Stimulated activated naive CD8-positive, alpha-beta T cell treated with anti-CD3 and anti-CD28 coated beads, Interleukin-15, amount 100 ng/mL, for 72 hours (primary cell): ENCODE data around the gene FMO4.
"Not testable (repeated sequence)": the region's sequence is repeated elsewhere in the genome, so short reads cannot be mapped to it uniquely, and the experiment has no call there.

Experiments
- ATAC-seq: fragments of 150-1000 bp; cut with Tn5 transposase; 2 replicates; pipeline ENCODE4 v1.10.0; 2021; ENCODE audit warnings: mild to moderate bottlenecking, moderate library complexity
- DNase-seq, 2 donors: peaks; one replicate each; pipeline ENCODE4 v3.0.0; 2021 to 2022
- H3K27ac Mint-ChIP-seq, 2 donors: one replicate each; pipeline ENCODE4 v1.8.0; 2022; ENCODE audit warnings: mild to moderate bottlenecking in 2 of 2, mixed read lengths in 2 of 2, moderate library complexity in 2 of 2
- H3K27me3 Mint-ChIP-seq: one replicate; pipeline ENCODE4 v1.8.0; 2022; ENCODE audit warnings: mixed read lengths
- H3K4me1 Mint-ChIP-seq: one replicate; pipeline ENCODE4 v1.8.0; 2022; ENCODE audit warnings: mild to moderate bottlenecking, mixed read lengths
- H3K4me3 Mint-ChIP-seq, 2 donors: one replicate each; pipeline ENCODE4 v1.8.0; 2022; ENCODE audit warnings: mild to moderate bottlenecking in 2 of 2, mixed read lengths in 2 of 2, moderate library complexity in 1 of 2
- H3K9me3 Mint-ChIP-seq, 2 donors: one replicate each; pipeline ENCODE4 v1.8.0; 2022; ENCODE audit warnings: mixed read lengths in 2 of 2

Gene FMO4

DNA sequence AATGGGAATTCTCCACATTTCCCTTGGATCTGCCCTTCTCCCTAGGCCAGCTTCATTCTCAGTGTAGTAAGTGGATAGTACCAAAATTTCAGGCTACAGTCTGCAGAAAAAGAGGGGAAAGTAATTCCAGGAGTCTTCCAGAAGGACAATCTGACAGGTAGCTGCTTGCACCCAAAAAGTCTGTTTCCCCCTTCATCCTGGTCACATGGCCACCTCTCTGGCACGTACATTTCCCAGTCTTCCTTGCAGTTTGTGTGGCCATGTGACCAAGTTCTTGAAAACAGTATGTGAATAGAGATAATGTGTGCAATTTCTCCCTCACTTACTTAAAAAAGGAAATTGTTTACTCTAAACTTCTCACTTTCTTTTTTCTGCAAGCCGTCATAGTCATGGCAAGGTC lies 14.6 kb upstream of the FMO4 start:
- Mint-ChIP-seq H3K4me3 (no peak overlapping the region), H3K27ac (no peak overlapping the region), H3K9me3 (peaks cover 21 to 40% of the 10 kb centered on the region in 2 donors), H3K4me1 (no peaks in the 10 kb centered on the region), H3K27me3 (peaks cover 25% of the 10 kb centered on the region)
- ATAC-seq: no peak
- no peak for DNase-seq

DNA sequence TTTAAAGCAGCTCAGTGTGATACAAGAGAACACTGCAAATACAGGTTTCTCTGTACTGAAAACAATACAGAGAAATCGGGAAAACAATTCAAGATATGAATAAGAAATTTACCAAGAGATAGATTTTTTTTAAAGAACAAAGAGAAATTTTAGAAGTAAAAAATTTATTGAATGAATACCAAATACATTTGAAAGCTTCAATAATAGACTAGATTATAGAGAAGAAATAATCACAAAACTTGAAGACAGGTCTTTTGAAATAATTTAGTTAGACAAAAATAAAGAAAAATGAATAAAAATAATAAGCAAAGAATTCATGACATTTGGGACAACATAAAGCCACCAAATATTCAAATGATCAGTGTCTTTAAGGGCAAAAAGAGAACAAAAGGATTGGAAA lies 13.6 kb upstream of the FMO4 start:
- no peak for DNase-seq
- no peaks in the 10 kb centered on the region for H3K4me1 Mint-ChIP-seq
- no peak for ATAC-seq
- peaks cover 21 to 40% of the 10 kb centered on the region in 2 donors for H3K9me3 Mint-ChIP-seq
- H3K4me3 Mint-ChIP-seq: no peak overlapping the region
- peaks cover 17% of the 10 kb centered on the region for H3K27me3 Mint-ChIP-seq
- H3K27ac Mint-ChIP-seq: no peak overlapping the region

- Mint-ChIP-seq H3K27me3 (no peaks in the 10 kb centered on the region), H3K27ac (no peak overlapping the region), H3K4me3 (no peak overlapping the region), H3K4me1 (peaks cover 18% of the 10 kb centered on the region), H3K9me3 (no peaks in the 10 kb centered on the region)
- no peak for DNase-seq
- ATAC-seq: no peak
These were observed 3.3 kb upstream of the FMO4 start for GRCh38 chr1:171310661-171311087.

DNA sequence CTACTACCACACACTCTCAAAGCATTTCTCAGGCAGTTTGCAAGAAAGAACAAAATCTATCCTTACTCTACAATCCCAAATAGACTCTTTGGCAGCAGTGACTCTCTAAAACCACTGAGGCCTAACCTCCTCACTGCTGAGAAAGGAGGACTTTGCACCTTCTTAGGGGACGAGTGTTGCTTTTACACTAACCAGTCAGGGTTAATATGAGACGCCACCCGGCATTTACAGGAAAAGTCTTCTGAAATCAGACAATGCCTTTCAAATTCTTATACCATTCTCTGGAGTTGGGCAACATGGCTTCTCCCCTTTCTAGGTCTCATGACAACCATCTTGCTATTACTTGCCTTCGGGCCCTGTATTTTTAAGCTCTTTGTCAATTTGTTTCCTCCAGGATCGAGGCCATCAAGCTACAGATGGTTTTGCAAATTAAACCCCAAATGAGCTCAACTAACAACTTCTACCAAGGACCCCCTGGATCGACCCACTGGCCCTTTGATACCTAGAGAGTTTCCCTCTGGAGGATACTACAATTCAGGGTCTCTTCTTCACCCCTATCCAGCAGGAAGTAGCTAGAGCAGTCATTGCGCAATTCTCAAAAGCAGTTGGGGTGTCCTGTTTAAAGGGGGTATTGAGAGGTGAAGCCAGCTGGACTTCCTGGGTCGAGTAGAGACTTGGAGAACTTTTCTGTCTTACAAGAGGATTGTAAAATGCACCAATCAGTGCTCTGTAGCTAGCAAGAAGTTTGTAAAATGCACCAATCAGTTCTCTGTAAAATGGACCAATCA lies 2.0 kb upstream of the FMO4 start:
- Mint-ChIP-seq H3K27me3 (no peaks in the 10 kb centered on the region), H3K4me3 (no peak overlapping the region), H3K27ac (no peak overlapping the region), H3K4me1 (peaks cover 18% of the 10 kb centered on the region), H3K9me3 (no peaks in the 10 kb centered on the region)
- no peak for DNase-seq
- no peak for ATAC-seq

DNA sequence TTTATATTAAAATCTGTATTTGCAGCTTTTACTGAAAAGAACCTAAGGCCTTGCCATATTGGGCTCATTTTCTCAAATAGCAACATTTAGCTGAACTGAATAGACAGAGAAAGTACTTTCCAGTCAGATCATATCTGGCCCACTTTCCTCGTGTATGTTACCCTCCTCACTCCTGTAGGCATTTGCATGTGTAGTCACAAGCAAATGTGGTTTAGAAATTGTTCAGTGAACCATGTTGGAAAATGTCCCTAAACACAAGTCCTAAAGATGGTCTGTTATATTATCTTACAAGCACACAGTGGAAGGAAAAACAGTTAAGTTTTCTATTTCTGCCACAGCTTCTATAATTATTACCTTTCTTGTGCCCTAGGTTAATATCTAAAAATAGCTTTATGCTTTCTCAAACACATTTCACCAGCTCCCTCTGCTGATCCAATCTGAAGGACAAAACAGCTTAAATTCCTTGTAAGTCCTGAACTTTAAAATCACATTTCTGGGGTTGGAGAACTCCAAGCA lies 606 bp upstream of the FMO4 start:
- no peaks in the 10 kb centered on the region for H3K9me3 Mint-ChIP-seq
- peak overlapping the region in 1 of 2 donors; percentile 86 for H3K4me3 Mint-ChIP-seq
- no peak overlapping the region for H3K27ac Mint-ChIP-seq
- ATAC-seq: peak; percentile 19
- DNase-seq: no peak
- no peaks in the 10 kb centered on the region for H3K27me3 Mint-ChIP-seq
- H3K4me1 Mint-ChIP-seq: peaks cover 18% of the 10 kb centered on the region

GRCh38 chr1:171329251-171329650 lies 15.3 kb downstream of the FMO4 start:
- Mint-ChIP-seq H3K4me3 (no peak overlapping the region), H3K4me1 (no peaks in the 10 kb centered on the region), H3K9me3 (no peaks in the 10 kb centered on the region), H3K27me3 (no peaks in the 10 kb centered on the region), H3K27ac (no peak overlapping the region)
- DNase-seq (no peak), ATAC-seq (no peak)

DNA sequence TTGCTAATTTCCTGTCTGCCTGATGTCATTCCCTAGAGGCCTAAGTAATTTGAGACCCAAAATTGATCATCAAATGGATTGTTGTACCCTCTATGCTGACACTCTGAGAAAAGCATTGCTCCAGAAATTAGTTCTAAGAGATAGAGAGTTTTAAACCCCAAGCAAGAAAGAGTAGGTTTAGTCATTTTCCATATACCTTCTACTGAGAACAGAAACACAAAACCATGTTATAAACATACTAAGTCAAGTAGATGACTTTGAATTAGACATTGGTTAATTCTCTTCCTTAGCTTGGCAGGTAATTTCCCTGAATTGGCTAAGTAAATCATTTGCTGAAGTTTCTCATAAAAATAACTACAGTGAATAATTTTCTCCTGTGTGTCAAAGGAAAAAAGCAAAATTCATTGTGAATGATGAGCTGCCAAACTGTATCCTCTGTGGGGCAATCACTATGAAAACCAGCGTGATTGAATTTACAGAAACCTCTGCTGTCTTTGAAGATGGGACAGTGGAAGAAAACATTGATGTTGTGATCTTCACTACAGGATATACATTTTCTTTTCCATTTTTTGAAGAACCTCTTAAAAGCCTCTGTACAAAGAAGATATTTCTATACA lies 20.1 kb downstream of the FMO4 start:
- DNase-seq: no peak
- H3K27me3 Mint-ChIP-seq: no peaks in the 10 kb centered on the region
- no peak overlapping the region for H3K4me3 Mint-ChIP-seq
- H3K4me1 Mint-ChIP-seq: no peaks in the 10 kb centered on the region
- ATAC-seq: no peak
- no peaks in the 10 kb centered on the region for H3K9me3 Mint-ChIP-seq
- H3K27ac Mint-ChIP-seq: no peak overlapping the region

GRCh38 chr1:171335964-171336363 lies 22.0 kb downstream of the FMO4 start:
- Mint-ChIP-seq H3K27ac (no peak overlapping the region), H3K9me3 (no peaks in the 10 kb centered on the region)

DNA sequence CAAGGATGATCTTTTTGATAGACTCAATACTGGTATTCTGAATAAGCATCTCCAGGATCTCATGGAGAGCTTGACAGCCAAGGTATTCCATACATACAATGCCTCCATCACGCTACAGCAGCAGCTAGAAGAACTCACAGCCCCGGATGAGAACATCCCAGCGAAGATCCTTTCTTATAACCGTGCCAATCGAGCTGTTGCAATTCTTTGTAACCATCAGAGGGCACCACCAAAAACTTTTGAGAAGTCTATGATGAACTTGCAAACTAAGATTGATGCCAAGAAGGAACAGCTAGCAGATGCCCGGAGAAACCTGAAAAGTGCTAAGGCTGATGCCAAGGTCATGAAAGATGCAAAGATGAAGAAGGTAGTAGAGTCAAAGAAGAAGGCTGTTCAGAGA lies 25.4 kb downstream of the FMO4 start:
- H3K4me1 Mint-ChIP-seq, ATAC-seq, H3K4me3 Mint-ChIP-seq, H3K9me3 Mint-ChIP-seq, H3K27ac Mint-ChIP-seq, H3K27me3 Mint-ChIP-seq, DNase-seq: not testable (repeated sequence)

More at GRCh38 chr1:171335964-171336363, 22.0 kb downstream of the FMO4 start:
- DNase-seq (no peak), ATAC-seq (no peak)
- no peak overlapping the region for H3K4me3 Mint-ChIP-seq
- no peaks in the 10 kb centered on the region for H3K27me3 Mint-ChIP-seq
- H3K4me1 Mint-ChIP-seq: no peaks in the 10 kb centered on the region

GRCh38 chr1:171343727-171344472 lies 29.9 kb downstream of the FMO4 start:
- Mint-ChIP-seq H3K4me1 (no peaks in the 10 kb centered on the region), H3K9me3 (peaks cover 4 to 30% of the 10 kb centered on the region in 2 donors), H3K4me3 (no peak overlapping the region), H3K27me3 (no peaks in the 10 kb centered on the region), H3K27ac (no peak overlapping the region)
- DNase-seq: no peak
- ATAC-seq: no peak

- peaks cover 4 to 31% of the 10 kb centered on the region in 2 donors for H3K9me3 Mint-ChIP-seq
- no peak overlapping the region for H3K4me3 Mint-ChIP-seq
- no peak for DNase-seq
- H3K27ac Mint-ChIP-seq: no peak overlapping the region
- H3K4me1 Mint-ChIP-seq: no peaks in the 10 kb centered on the region
- H3K27me3 Mint-ChIP-seq: no peaks in the 10 kb centered on the region
- no peak for ATAC-seq
These were observed 30.5 kb downstream of the FMO4 start for GRCh38 chr1:171344473-171344820.

GRCh38 chr1:171345536-171345935 lies 31.6 kb downstream of the FMO4 start:
- no peak for ATAC-seq
- Mint-ChIP-seq H3K27me3 (no peaks in the 10 kb centered on the region), H3K9me3 (peaks cover 4 to 36% of the 10 kb centered on the region in 2 donors), H3K4me1 (no peaks in the 10 kb centered on the region), H3K4me3 (no peak overlapping the region), H3K27ac (peak overlapping the region in 1 of 2 donors; percentile 79)
- DNase-seq: no peak

DNA sequence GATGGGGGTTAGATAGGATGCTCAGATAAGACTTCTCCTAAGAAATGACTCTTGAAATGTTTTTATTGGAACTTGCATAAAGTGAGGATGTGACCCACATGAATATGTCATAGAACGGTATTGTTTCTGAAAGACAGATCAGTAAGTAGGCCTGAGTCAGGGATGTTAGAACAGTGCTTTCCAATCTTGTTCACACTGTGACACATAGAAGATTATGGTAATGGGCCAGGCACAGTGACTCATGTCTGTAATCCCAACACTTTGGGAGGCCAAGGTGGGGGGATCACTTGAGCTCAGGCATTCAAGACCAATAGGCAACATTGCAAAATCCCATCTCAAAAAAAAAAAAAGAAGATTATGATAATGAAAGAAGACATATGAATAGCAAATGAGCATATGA lies 32.9 kb downstream of the FMO4 start:
- no peaks in the 10 kb centered on the region for H3K4me1 Mint-ChIP-seq
- peaks cover 4 to 42% of the 10 kb centered on the region in 2 donors for H3K9me3 Mint-ChIP-seq
- ATAC-seq (no peak), DNase-seq (no peak)
- H3K4me3 Mint-ChIP-seq: no peak overlapping the region
- no peaks in the 10 kb centered on the region for H3K27me3 Mint-ChIP-seq
- H3K27ac Mint-ChIP-seq: no peak overlapping the region

DNA sequence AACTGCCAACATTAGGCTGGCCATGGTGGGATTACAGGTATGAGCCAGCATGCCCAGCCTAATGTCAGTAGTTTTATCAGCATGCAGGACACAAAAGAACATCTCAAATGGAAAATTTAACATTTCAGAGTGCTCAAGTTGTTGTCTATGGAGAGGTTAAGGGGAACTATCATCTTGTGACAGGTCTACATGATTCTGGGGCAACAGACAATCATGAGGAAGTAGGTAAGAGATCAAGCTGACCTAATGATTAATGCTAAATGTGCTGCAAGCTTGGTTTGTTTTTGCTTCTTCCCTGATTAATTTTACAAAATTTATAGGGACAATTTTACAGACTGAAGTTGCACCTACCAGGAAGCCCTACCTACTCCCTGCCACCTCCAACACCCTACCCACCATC lies 36.6 kb downstream of the FMO4 start:
- H3K4me3 Mint-ChIP-seq: no peak overlapping the region
- DNase-seq (no peak), ATAC-seq (no peak)
- H3K4me1 Mint-ChIP-seq: no peaks in the 10 kb centered on the region
- H3K9me3 Mint-ChIP-seq: peaks cover 4 to 36% of the 10 kb centered on the region in 2 donors
- no peaks in the 10 kb centered on the region for H3K27me3 Mint-ChIP-seq
- H3K27ac Mint-ChIP-seq: no peak overlapping the region

DNA sequence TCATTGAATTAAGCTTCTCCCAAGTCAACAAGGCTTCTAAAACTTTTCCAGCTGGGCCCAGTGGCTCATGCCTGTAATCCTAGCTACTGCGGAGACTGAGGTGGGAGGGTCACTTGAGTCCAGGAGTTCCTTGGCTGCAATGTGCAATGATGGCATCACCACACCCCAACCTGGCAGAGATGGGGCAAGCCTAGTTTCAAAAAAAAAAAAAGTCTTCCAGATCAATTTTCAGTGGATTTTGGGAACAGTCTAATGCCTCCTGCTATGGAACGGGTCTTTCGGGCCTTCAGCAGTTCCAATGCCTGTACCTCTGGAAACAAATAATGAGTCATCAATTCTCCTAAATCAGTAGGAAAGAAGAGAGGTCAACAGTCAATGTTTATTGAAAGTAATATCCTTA lies 38.0 kb downstream of the FMO4 start:
- DNase-seq (no peak), ATAC-seq (no peak)
- Mint-ChIP-seq H3K4me3 (no peak overlapping the region), H3K4me1 (no peaks in the 10 kb centered on the region), H3K9me3 (peaks cover 4 to 23% of the 10 kb centered on the region in 2 donors), H3K27ac (no peak overlapping the region), H3K27me3 (no peaks in the 10 kb centered on the region)

DNA sequence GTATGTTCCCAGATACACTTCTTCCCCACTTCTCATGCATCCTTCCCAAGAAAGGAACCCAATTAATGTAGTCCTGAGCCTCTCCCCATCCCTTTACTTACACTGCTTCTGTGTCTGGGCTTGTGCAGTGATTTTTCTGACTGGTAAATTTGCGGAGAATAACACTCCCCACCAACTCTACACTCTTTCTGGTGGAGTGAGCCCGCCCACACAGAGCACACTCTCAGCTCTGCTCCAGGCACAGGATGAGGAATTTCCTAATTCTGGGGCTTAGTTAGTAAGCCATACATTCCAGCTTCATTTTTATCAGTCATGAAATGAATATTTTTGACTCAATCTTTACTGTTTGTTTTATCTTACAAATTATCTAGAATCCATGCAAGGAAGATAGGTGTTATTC lies 38.6 kb downstream of the FMO4 start:
- ATAC-seq (no peak), DNase-seq (no peak)
- H3K27me3 Mint-ChIP-seq: no peaks in the 10 kb centered on the region
- peaks cover 4 to 21% of the 10 kb centered on the region in 2 donors for H3K9me3 Mint-ChIP-seq
- H3K4me3 Mint-ChIP-seq: no peak overlapping the region
- no peak overlapping the region for H3K27ac Mint-ChIP-seq
- H3K4me1 Mint-ChIP-seq: no peaks in the 10 kb centered on the region
